GM12875 (cell line): Measurements from ENCODE around the gene LDLRAD2.
"Not testable (repeated sequence)": the region's sequence is repeated elsewhere in the genome, so short reads cannot be mapped to it uniquely, and the experiment has no call there.

ENCODE experiments used
- H3K4me3 ChIP-seq: one replicate; pipeline ENCODE4 v1.5.1; 2011; ENCODE audit warnings: low read depth, low read length, control low read depth
- CTCF ChIP-seq: IDR thresholded peaks from 2 replicates; pipeline ENCODE4 v1.5.1; 2011; ENCODE audit warnings: low read depth, mild to moderate bottlenecking, control low read depth, inconsistent platforms, low read length, moderate library complexity, borderline replicate concordance; ENCODE audit not compliant: insufficient read depth

Gene LDLRAD2

GRCh38 chr1:21822349-21822748 lies 10.3 kb downstream of the LDLRAD2 start:
- no peak for TF ChIP-seq CTCF
- H3K4me3 ChIP-seq, result no peak overlapping the region

DNA sequence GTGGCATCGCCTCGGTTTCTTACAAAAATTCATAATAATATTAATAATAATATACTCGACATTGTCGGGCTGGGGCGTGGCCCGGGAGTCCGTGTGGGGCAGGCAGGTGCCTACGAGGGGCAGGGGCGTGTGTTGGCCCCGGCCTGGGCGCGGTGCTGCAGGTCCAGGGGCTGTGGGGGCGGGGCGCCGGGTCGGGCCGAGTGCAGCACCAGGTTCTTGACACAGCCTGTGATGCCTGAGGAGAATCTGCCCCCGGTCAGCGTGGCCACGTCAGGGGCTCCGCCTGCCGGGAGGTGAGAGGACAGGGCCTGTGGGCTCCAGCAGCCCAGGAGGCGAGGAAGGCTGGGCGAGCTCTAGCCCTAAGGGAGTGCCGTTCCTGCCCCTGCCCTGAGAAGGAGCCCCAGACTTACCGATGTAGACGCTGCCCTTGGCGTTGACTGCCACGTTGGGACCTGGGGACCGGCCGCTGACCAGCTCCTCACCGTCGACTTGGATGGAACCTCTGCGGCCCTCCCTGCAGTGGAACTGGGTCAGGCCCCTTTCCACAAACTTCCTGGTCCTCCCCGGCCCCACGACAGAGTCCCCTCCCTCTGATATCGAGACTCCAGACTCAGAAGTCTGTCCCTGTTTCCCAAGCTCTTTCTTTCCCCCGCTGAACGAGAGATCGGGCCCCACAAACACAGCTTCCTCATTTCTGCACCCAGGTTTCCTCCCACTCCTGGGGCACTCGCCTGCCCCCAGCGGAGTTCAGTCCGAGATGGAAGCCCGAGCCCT lies 11.3 kb downstream of the LDLRAD2 start:
- H3K4me3 ChIP-seq, result no peak overlapping the region
- TF ChIP-seq CTCF, result no peak

DNA sequence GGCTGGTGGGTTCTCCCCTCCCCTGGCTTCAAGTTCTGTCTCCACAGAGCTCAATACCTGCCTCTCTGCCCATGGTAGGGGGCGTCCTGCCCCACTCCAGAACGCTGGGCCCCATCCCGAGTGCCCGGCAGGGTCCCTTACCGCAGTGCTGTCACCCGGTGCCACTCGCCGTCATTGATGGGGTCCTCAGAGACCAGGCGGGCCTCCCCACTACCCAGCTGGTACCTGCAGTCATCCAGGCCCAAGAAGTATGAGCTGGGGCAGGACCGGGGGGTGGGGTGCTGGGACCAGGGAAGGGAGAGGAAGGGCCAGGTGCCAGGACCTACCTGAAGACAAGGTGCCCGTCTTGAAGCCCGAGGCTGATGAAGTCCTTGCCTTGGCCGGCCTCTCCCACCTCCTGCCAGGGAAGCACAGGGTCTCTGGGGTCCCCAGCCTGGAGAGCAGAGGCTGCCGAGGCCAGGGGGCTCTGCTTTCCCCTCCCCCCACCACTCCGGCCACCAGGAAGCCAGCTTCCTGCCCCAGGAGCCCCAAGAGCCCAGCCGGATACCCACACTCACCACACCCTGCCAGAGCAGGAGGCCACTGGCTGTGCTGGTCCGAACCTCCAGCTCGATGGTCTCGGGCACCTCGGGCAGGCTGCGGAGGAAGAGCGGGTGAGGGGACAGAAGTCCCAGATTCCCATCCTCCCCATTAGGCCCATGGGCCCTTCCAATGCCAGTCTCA lies 12.1 kb downstream of the LDLRAD2 start:
- no peak overlapping the region for H3K4me3 ChIP-seq
- no peak for TF ChIP-seq CTCF

GRCh38 chr1:21824926-21825325 lies 12.9 kb downstream of the LDLRAD2 start:
- H3K4me3 ChIP-seq, result no peak overlapping the region
- no peak for TF ChIP-seq CTCF

GRCh38 chr1:21825393-21825792 lies 13.3 kb downstream of the LDLRAD2 start:
- TF ChIP-seq CTCF, result no peak
- H3K4me3 ChIP-seq, result no peak overlapping the region

GRCh38 chr1:21826694-21827093 lies 14.6 kb downstream of the LDLRAD2 start:
- not testable (repeated sequence) for H3K4me3 ChIP-seq

DNA sequence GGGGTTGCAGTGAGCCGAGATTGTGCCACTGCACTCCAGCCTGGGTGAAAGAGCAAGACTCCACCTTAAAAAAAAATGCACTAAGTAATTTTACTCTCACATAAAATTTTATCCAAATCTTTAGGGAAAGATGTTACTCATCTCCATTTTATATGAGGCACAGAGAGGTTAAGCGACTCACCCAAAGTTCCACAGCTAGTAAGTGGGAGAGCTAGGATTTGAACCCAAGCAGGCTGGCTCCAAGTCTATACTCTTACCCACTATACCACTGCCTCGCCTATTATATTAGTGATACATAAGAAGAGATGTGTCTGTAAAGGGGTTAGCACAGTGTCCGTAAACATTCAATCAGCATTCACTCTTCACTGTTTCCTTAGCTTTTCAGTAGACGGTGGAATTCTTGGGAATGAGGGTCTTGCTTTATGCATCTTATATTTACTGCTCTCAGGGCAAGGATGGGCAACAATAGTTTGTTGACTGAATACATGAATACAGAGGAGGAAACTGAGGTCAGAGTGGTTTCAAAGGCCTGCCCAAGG lies 15.1 kb downstream of the LDLRAD2 start:
- TF ChIP-seq CTCF, result no peak
- no peak overlapping the region for H3K4me3 ChIP-seq
